A172 (cell line): ENCODE measurements around the gene MTRR. TPM values are rescaled to one million over a fixed set of nuclear protein-coding genes. Genes with fewer than 3 reads are reported as not detected.

Experiments
- total RNA-seq: library from RNA; depleted of rRNA; stranded (reverse); fragments of >200 nt; shearing (Covaris generic); gene quantifications from 2 replicates; pipeline ENCODE4 v1.2.3, GENCODE V29; 2014; rRNA removed

MTRR gene
- total RNA-seq, 1 experiment from 2014 or later: 40.9 TPM

Other genes starting within 250 kb of the MTRR start
- not detected in 2 replicates for gene CFAP90, start 18.0 kb upstream of the MTRR start, total RNA-seq
- gene FASTKD3, start 117 bp upstream of the MTRR start, total RNA-seq: 17.9 and 23.7 TPM in 2 replicates